IMR-90 (cell line): ENCODE results near the gene SNX33. TPM values are rescaled to one million over a fixed set of nuclear protein-coding genes. Genes with fewer than 3 reads are reported as not detected.

ENCODE experiments used
- ATAC-seq: fragments of 200-7000 bp; cut with Tn5 transposase; 2 replicates; pipeline ENCODE4 v1.9.1; 2020; ENCODE audit warnings: low read depth, mild to moderate bottlenecking, moderate library complexity
- BruUV-seq: library from RNA; stranded (reverse); fragments of 400-500 nt; replicated peaks from 2 replicates; lab custom pipeline; 2021; lab: Mats Ljungman, UMichigan
- CTCF ChIA-PET: fragments of 300-600 bp; formaldehyde crosslinking; extraction: SDS; loops from one replicate; lab custom pipeline; 2021; ENCODE audit warnings: antibody characterized with exemption; lab: Yijun Ruan, JAX
- POLR2A ChIA-PET: fragments of 300-600 bp; sonication (Branson Sonifier 250); formaldehyde crosslinking; loops from one replicate; lab custom pipeline; 2022; ENCODE audit warnings: antibody characterized with exemption; ENCODE audit not compliant: unreplicated experiment; lab: Charles Lee
- DNase-seq: peaks from one replicate; pipeline ENCODE4 v3.0.0; 2013
- H2AFZ ChIP-seq: replicated peaks from 2 replicates; pipeline ENCODE3; 2013; ENCODE audit warnings: low read length, mild to moderate bottlenecking; ENCODE audit not compliant: poor library complexity
- H2AK5ac ChIP-seq: 2 replicates; pipeline ENCODE4 v1.6.1; 2013; ENCODE audit warnings: low read depth, low read length, inconsistent platforms
- H2AK9ac ChIP-seq: replicated peaks from 2 replicates; pipeline ENCODE3; 2013; ENCODE audit warnings: mild to moderate bottlenecking, low read depth, low read length, moderate library complexity; ENCODE audit not compliant: poor library complexity
- H2BK120ac ChIP-seq: 2 replicates; pipeline ENCODE4 v1.6.1; 2013; ENCODE audit warnings: low read depth, low read length, inconsistent platforms
- H2BK15ac ChIP-seq: 3 replicates; pipeline ENCODE4 v1.6.1; 2013; ENCODE audit warnings: low read depth, low read length, inconsistent platforms
- H2BK20ac ChIP-seq: 2 replicates; pipeline ENCODE4 v1.6.1; 2013; ENCODE audit warnings: low read depth, mild to moderate bottlenecking, inconsistent platforms, low read length, moderate library complexity
- H2BK5ac ChIP-seq: 2 replicates; pipeline ENCODE4 v1.6.1; 2013; ENCODE audit warnings: mild to moderate bottlenecking, low read depth, low read length, inconsistent platforms; ENCODE audit not compliant: poor library complexity, severe bottlenecking
- H3K14ac ChIP-seq: replicated peaks from 2 replicates; pipeline ENCODE4 v1.6.1; 2013; ENCODE audit warnings: low read depth, low read length, inconsistent platforms
- H3K18ac ChIP-seq: 2 replicates; pipeline ENCODE4 v1.6.1; 2013; ENCODE audit warnings: low read depth, low read length, control low read depth
- H3K23ac ChIP-seq: 2 replicates; pipeline ENCODE4 v1.6.1; 2013; ENCODE audit warnings: low read depth, low read length, inconsistent platforms
- H3K27ac ChIP-seq: 2 replicates; pipeline ENCODE4 v1.5.1; 2013; ENCODE audit warnings: mild to moderate bottlenecking, control low read depth, low read length; ENCODE audit not compliant: insufficient read depth
- H3K27me3 ChIP-seq: 2 replicates; pipeline ENCODE4 v1.6.1; 2013; ENCODE audit warnings: low read length; ENCODE audit not compliant: control insufficient read depth, insufficient read depth
- H3K36me3 ChIP-seq: 2 replicates; pipeline ENCODE4 v1.6.1; 2013; ENCODE audit warnings: low read length, mixed read lengths; ENCODE audit not compliant: control insufficient read depth, insufficient read depth
- H3K4ac ChIP-seq: 2 replicates; pipeline ENCODE4 v1.6.1; 2013; ENCODE audit warnings: low read depth, low read length, inconsistent platforms
- H3K4me1 ChIP-seq: 2 replicates; pipeline ENCODE4 v1.6.1; 2013; ENCODE audit warnings: low read length, mixed read lengths; ENCODE audit not compliant: control insufficient read depth, insufficient read depth
- H3K4me2 ChIP-seq: 2 replicates; pipeline ENCODE4 v1.6.1; 2013; ENCODE audit warnings: low read depth, mild to moderate bottlenecking, control low read depth, low read length, moderate library complexity
- H3K4me3 ChIP-seq: 2 replicates; pipeline ENCODE4 v1.5.1; 2013; ENCODE audit warnings: low read depth, mild to moderate bottlenecking, control low read depth, low read length, moderate library complexity; ENCODE audit not compliant: insufficient read depth
- H3K56ac ChIP-seq: 2 replicates; pipeline ENCODE4 v1.6.1; 2013; ENCODE audit warnings: low read length, inconsistent platforms; ENCODE audit not compliant: insufficient read depth; ENCODE audit errors: extremely low read depth
- H3K79me1 ChIP-seq, 2 experiments: 2 replicates each; pipeline ENCODE4 v1.6.1; 2013; ENCODE audit warnings: low read length in 2 of 2, inconsistent platforms in 1 of 2, low read depth in 1 of 2
- H3K9ac ChIP-seq: 2 replicates; pipeline ENCODE4 v1.6.1; 2013; ENCODE audit warnings: low read depth, low read length, control low read depth
- H3K9me1 ChIP-seq: 2 replicates; pipeline ENCODE4 v1.6.1; 2013; ENCODE audit warnings: low read length, inconsistent platforms; ENCODE audit not compliant: insufficient read depth
- H3K9me3 ChIP-seq: 2 replicates; pipeline ENCODE4 v1.6.1; 2013; ENCODE audit warnings: low read length; ENCODE audit not compliant: control insufficient read depth, insufficient read depth
- H4K20me1 ChIP-seq: 2 replicates; pipeline ENCODE4 v1.6.1; 2013; ENCODE audit warnings: low read length, inconsistent platforms; ENCODE audit not compliant: insufficient read depth
- H4K5ac ChIP-seq: 2 replicates; pipeline ENCODE4 v1.6.1; 2013; ENCODE audit warnings: mild to moderate bottlenecking, low read depth, low read length, control low read depth
- H4K8ac ChIP-seq, 2 experiments: 2 replicates each; pipeline ENCODE4 v1.6.1; 2013; ENCODE audit warnings: low read depth in 2 of 2, low read length in 2 of 2, control low read depth in 1 of 2, inconsistent platforms in 1 of 2
- H4K91ac ChIP-seq: 2 replicates; pipeline ENCODE4 v1.6.1; 2013; ENCODE audit warnings: low read depth, low read length, inconsistent platforms; ENCODE audit not compliant: insufficient read depth
- FOS ChIP-seq: fragments of 150-350 bp; IDR thresholded peaks from 2 replicates; pipeline ENCODE4 v1.6.1; 2016; ENCODE audit warnings: low read depth, low read length
- MAFK ChIP-seq: IDR thresholded peaks from 2 replicates; pipeline ENCODE4 v1.6.1; 2012; ENCODE audit warnings: low read depth, low read length, improper control_type of control experiment
- NFE2L2 ChIP-seq: fragments of 150-350 bp; IDR thresholded peaks from 2 replicates; pipeline ENCODE4 v1.6.1; 2016; ENCODE audit warnings: low read depth, mild to moderate bottlenecking, low read length
- POLR2A ChIP-seq: IDR thresholded peaks from 2 replicates; pipeline ENCODE4 v1.6.1; 2012; ENCODE audit warnings: mild to moderate bottlenecking, low read depth, low read length
- RCOR1 ChIP-seq: IDR thresholded peaks from 2 replicates; pipeline ENCODE4 v1.6.1; 2012; ENCODE audit warnings: mild to moderate bottlenecking, low read length, improper control_type of control experiment; ENCODE audit not compliant: insufficient replicate concordance
- WGBS, 2 experiments: methylation state at CpG; one replicate each; pipeline versions ENCODE4 v1.1.5 to v1.1.7; 2013; ENCODE audit warnings: missing lambda C conversion rate in 2 of 2; ENCODE audit not compliant: insufficient read length in 1 of 2; ENCODE audit errors: extremely low coverage in 2 of 2; 5-methylcytosine and 5-hydroxymethylcytosine counted together
- dilution Hi-C: fragments of 300-500 bp; cut with HindIII; formaldehyde crosslinking; loops from one replicate; pipeline ENCODE4 v1.14.3; 2018; ENCODE audit warnings: low sequenced_read_pairs; ENCODE audit not compliant: unreplicated experiment
- in situ Hi-C: fragments of 300-500 bp; cut with MboI; formaldehyde crosslinking; loops from 3 replicates; pipeline ENCODE4 v1.14.3; 2019; ENCODE audit warnings: low sequenced_read_pairs, inconsistent platforms, mixed read lengths
- intact Hi-C: fragments of 100-400 bp; cut with micrococcal nuclease; formaldehyde crosslinking; loops from 2 replicates; pipeline ENCODE4 v1.10.0; 2022
- polyA plus RNA-seq, 3 experiments: library from polyadenylated mRNA; depleted of rRNA; stranded (reverse); fragments of >200 nt; gene quantifications; 2 replicates each; pipeline ENCODE4 v1.2.3, GENCODE V29; 2012; ENCODE audit warnings: low replicate concordance in 1 of 3
- total RNA-seq: library from RNA; depleted of rRNA; stranded (reverse); fragments of >200 nt; gene quantifications from 2 replicates; pipeline ENCODE4 v1.2.3, GENCODE V29; 2012

Gene SNX33
- total and polyA plus RNA-seq, 2 of the 4 experiments (the other 2 are of a cell fraction), result 12.7 to 14.6 TPM

- TF ChIP-seq NFE2L2, result no peak
- no peak for TF ChIP-seq RCOR1
Observed at GRCh38 chr15:75599401-75599800, 48.3 kb upstream of the SNX33 start (continued).

GRCh38 chr15:75606026-75606425 lies 41.7 kb upstream of the SNX33 start:
- BruUV-seq, result no TSS peak
- Histone ChIP-seq H4K5ac (no peak overlapping the region), H3K9ac (no peak overlapping the region)

More at GRCh38 chr15:75606026-75606425, 41.7 kb upstream of the SNX33 start:
- Histone ChIP-seq H3K4ac (no peak overlapping the region), H2AK5ac (no peak overlapping the region), H3K9me3 (no peaks in the 10 kb centered on the region), H2AFZ (no peak overlapping the region), H3K4me1 (no peaks in the 10 kb centered on the region), H2AK9ac (no peak overlapping the region), H3K79me1 (peaks cover 2% of the 10 kb centered on the region in 2 experiments; a peak in 2 of 4 replicates), H3K36me3 (peaks cover 55% of the 10 kb centered on the region), H2BK120ac (no peak overlapping the region), H3K56ac (no peak overlapping the region), H4K91ac (no peak overlapping the region), H4K20me1 (no peaks in the 10 kb centered on the region), H3K27me3 (no peaks in the 10 kb centered on the region), H3K4me3 (no peak overlapping the region), H2BK20ac (no peak overlapping the region), H3K27ac (no peak overlapping the region), H3K18ac (no peak overlapping the region), H3K9me1 (no peaks in the 10 kb centered on the region), H2BK5ac (no peak overlapping the region), H4K8ac (no peak overlapping the region), H3K23ac (no peak overlapping the region), H3K14ac (no peak overlapping the region), H2BK15ac (no peak overlapping the region), H3K4me2 (no peak overlapping the region)
- in situ Hi-C loops (no loop called here), intact Hi-C loops (no loop called here), dilution Hi-C loops (no loop called here)
- DNase-seq (no peak), ATAC-seq (no peak)
- no CpG with 5 or more reads among the region's 8 CpGs for WGBS, 2 experiments
- no peak for TF ChIP-seq FOS
- no peak for TF ChIP-seq POLR2A
- peak; percentile 60 for TF ChIP-seq MAFK
- POLR2A ChIA-PET, result no interaction called here
- CTCF ChIA-PET, result no interaction called here
